ENCODE results near the gene TMEM150B.
A peak's percentile ranks its signal among the peaks of the same experiment; 100 is the strongest.

DNA sequence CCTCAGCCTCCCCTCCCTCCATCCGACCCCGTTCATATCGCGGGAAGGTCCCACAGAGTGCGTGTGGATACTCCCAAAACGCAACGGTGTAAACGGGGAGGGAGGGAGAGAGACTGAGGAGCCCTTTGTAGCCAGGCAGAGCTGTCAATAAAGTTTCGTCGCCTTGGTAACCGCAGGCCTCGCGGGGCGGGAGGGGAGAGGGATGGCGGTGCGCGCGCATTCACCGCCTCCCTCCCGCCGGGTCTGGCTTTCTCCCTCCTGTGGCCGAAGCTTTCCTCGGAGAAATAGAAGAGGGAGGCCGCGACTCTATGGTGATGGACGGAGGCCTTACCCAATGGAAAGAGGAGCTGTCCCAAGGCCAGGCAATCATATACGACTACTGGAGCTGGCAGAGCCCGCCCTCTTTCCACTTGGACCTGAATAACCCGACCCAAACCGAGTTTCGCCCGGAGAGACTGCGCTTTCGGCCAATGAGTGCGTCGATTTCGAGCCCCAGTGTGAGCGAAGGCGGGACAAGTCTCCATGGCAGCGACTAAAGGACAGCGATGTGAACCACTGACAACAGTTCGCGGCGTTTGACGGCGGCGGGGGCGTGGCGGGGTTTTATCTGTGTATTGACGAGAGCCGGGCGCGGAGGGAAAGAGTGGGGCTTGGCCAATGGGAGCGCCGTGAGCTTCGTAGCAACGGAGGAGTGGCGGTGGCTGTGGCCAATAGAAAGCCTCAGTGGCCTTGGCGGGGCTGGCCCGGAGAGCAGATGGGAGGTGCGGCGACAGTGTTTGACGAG is 14.2 kb upstream of the TMEM150B start, which contains the start of gene KMT5C:
- TF ChIP-seq POLR2A (IDR thresholded peaks at IDR 0.05; ENCODE audit: borderline replicate concordance, extremely low read depth, insufficient read depth, insufficient read length): peak; percentile 31
- no peak for TF ChIP-seq SRF (IDR thresholded peaks at IDR 0.05; ENCODE audit: low read depth)
- 0 out of 6 replicates have a peak, but pooled peaks of 1 of the 3 experiments have one; percentile 17 for TF ChIP-seq CTCF (IDR thresholded peaks at IDR 0.05 in 2 of 3, conservative IDR thresholded peaks at IDR 0.05 in 1 of 3; ENCODE audit: borderline replicate concordance in 1 of 3, insufficient read depth in 1 of 3, low read depth in 2 of 3, low read length in 2 of 3)
- TF ChIP-seq RAD21 (IDR thresholded peaks at IDR 0.05; ENCODE audit: low read depth): no peak
- TF ChIP-seq POLR2AphosphoS5 (IDR thresholded peaks at IDR 0.05; ENCODE audit: low read depth, low read length): peak; percentile 45

Data from HCT116 (cell line).